Measurements from ENCODE around the gene CREB5. TPM values are rescaled to one million over a fixed set of nuclear protein-coding genes. Genes with fewer than 3 reads are reported as not detected.

The CREB5 gene
- total and polyA plus RNA-seq, 2 of the 13 experiments (the other 11 are each of a cell fraction or from before 2014, with no cell fraction given): 0.38 to 0.71 TPM

DNA sequence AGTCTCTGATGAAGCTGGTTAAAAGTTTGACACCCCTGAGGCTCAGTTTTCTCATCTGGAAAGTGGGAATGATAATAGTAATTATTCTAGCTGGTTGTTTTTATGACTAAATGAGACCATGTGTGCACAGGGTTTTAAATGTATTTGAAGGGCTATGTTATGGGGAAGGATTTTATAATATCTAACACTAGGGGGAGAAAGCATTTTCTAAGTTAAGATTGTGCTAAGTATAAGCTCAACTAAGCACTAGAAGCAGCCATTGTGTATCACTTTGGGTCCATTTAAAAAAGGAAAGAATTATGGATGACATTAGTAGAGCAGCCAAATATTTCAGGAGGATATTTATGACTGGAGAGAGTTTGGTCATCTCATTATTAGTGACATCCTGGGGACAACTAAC is 49.5 kb upstream of the CREB5 start:
- intact Hi-C loops (cut with micrococcal nuclease; ENCODE audit: unreplicated experiment) (no loop called here), in situ Hi-C loops (cut with HindIII; ENCODE audit: extremely low pct_ligation_motif_present, low pct_unique_long_range_greater_than_20kb) (no loop called here)
- no peaks in the 10 kb centered on the region for H3K9me3 ChIP-seq (ENCODE audit: low read length)
- H3K9ac ChIP-seq (ENCODE audit: insufficient read depth, low read depth, low read length): no peak overlapping the region
- no peaks in the 10 kb centered on the region for H3K36me3 ChIP-seq (replicated peaks in 1 of 2; ENCODE audit: control insufficient read depth in 1 of 2, insufficient read depth in 2 of 2, low read length in 2 of 2)
- peaks cover 0 to 4% of the 10 kb centered on the region in 2 experiments; a peak in 1 of 5 replicates for H3K27me3 ChIP-seq (ENCODE audit: control insufficient read depth in 1 of 2, insufficient read depth in 2 of 2, low read length in 2 of 2)
- no peak for ATAC-seq
- no peak for DNase-seq (ENCODE audit: low spot score)
- no peak overlapping the region for H3K27ac ChIP-seq (ENCODE audit: extremely low read length, insufficient read depth, low read length)
- H3K4me1 ChIP-seq (ENCODE audit: insufficient read depth, low read length): no peaks in the 10 kb centered on the region
- no TSS peak for BruUV-seq (replicated peaks)
- H3K4me3 ChIP-seq (replicated peaks in 1 of 3; ENCODE audit: insufficient read depth in 1 of 3, low read depth in 2 of 3, low read length in 3 of 3): no peak overlapping the region
- no peaks in the 10 kb centered on the region for H4K20me1 ChIP-seq (ENCODE audit: insufficient read depth, low read length)
- ChIA-PET CTCF (ENCODE audit: low intra/inter-chr PET ratio, low total read pairs) (no interaction called here), POLR2A (no interaction called here)
- H3K4me2 ChIP-seq (ENCODE audit: low read depth, low read length): no peak overlapping the region
- H3K79me2 ChIP-seq (ENCODE audit: insufficient read depth, low read length): no peaks in the 10 kb centered on the region
- no peak for TF ChIP-seq ZC3H4 (CRISPR knock-in tag; IDR thresholded peaks at IDR 0.05; ENCODE audit: borderline replicate concordance)
- TF ChIP-seq JARID2 (CRISPR knock-in tag; IDR thresholded peaks at IDR 0.05; ENCODE audit: insufficient replicate concordance): no peak
- TF ChIP-seq NR2F2 (IDR thresholded peaks at IDR 0.05; ENCODE audit: borderline replicate concordance, low read depth): no peak
- no peak for TF ChIP-seq SATB2 (CRISPR knock-in tag; IDR thresholded peaks at IDR 0.05)
- TF ChIP-seq ZNF530 (CRISPR knock-in tag; IDR thresholded peaks at IDR 0.05; ENCODE audit: low read depth): no peak
- TF ChIP-seq ZNF350 (CRISPR knock-in tag; IDR thresholded peaks at IDR 0.05; ENCODE audit: borderline replicate concordance, low read depth): no peak
- TF ChIP-seq REXO4 (CRISPR knock-in tag; IDR thresholded peaks at IDR 0.05; ENCODE audit: borderline replicate concordance): no peak
- TF ChIP-seq REPIN1 (CRISPR knock-in tag; IDR thresholded peaks at IDR 0.05; ENCODE audit: borderline replicate concordance, low read depth): no peak
- TF ChIP-seq, protein P1, sequence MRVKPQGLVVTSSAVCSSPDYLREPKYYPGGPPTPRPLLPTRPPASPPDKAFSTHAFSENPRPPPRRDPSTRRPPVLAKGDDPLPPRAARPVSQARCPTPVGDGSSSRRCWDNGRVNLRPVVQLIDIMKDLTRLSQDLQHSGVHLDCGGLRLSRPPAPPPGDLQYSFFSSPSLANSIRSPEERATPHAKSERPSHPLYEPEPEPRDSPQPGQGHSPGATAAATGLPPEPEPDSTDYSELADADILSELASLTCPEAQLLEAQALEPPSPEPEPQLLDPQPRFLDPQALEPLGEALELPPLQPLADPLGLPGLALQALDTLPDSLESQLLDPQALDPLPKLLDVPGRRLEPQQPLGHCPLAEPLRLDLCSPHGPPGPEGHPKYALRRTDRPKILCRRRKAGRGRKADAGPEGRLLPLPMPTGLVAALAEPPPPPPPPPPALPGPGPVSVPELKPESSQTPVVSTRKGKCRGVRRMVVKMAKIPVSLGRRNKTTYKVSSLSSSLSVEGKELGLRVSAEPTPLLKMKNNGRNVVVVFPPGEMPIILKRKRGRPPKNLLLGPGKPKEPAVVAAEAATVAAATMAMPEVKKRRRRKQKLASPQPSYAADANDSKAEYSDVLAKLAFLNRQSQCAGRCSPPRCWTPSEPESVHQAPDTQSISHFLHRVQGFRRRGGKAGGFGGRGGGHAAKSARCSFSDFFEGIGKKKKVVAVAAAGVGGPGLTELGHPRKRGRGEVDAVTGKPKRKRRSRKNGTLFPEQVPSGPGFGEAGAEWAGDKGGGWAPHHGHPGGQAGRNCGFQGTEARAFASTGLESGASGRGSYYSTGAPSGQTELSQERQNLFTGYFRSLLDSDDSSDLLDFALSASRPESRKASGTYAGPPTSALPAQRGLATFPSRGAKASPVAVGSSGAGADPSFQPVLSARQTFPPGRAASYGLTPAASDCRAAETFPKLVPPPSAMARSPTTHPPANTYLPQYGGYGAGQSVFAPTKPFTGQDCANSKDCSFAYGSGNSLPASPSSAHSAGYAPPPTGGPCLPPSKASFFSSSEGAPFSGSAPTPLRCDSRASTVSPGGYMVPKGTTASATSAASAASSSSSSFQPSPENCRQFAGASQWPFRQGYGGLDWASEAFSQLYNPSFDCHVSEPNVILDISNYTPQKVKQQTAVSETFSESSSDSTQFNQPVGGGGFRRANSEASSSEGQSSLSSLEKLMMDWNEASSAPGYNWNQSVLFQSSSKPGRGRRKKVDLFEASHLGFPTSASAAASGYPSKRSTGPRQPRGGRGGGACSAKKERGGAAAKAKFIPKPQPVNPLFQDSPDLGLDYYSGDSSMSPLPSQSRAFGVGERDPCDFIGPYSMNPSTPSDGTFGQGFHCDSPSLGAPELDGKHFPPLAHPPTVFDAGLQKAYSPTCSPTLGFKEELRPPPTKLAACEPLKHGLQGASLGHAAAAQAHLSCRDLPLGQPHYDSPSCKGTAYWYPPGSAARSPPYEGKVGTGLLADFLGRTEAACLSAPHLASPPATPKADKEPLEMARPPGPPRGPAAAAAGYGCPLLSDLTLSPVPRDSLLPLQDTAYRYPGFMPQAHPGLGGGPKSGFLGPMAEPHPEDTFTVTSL (CRISPR knock-in tag; IDR thresholded peaks at IDR 0.05; ENCODE audit: borderline replicate concordance): no peak
- H2AFZ ChIP-seq (ENCODE audit: low read length): no peak overlapping the region
- no peak for FAIRE-seq
